Measurements from ENCODE around the gene PIGH. TPM values are rescaled to one million over a fixed set of nuclear protein-coding genes. Genes with fewer than 3 reads are reported as not detected.
"Not testable (repeated sequence)": the region's sequence is repeated elsewhere in the genome, so short reads cannot be mapped to it uniquely, and the experiment has no call there.

Gene PIGH, protein sequence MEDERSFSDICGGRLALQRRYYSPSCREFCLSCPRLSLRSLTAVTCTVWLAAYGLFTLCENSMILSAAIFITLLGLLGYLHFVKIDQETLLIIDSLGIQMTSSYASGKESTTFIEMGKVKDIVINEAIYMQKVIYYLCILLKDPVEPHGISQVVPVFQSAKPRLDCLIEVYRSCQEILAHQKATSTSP
- 46.9 TPM for polyA plus RNA-seq (ENCODE audit: insufficient read length)
- long read RNA-seq, donor 1, transcript PIGH-201 (4 exons, 1,420 nt) = major isoform, 13 of 16 reads
- long read RNA-seq, donor 1, partial matches to known transcripts = 0 of 16 reads
- long read RNA-seq, donor 1, other reads (novel, unspliced or antisense) = 0 of 16 reads
- long read RNA-seq, donor 2, transcript PIGH-201 (4 exons, 1,420 nt) = major isoform, 14 of 16 reads
- long read RNA-seq, donor 2, partial matches to known transcripts = 0 of 16 reads
- long read RNA-seq, donor 2, other reads (novel, unspliced or antisense) = 0 of 16 reads
- long read RNA-seq, donor 3, transcript PIGH-201 (4 exons, 1,420 nt) = major isoform, 11 of 11 reads
- long read RNA-seq, donor 3, partial matches to known transcripts = 0 of 11 reads
- long read RNA-seq, donor 3, other reads (novel, unspliced or antisense) = 0 of 11 reads
- long read RNA-seq, donor 4, partial matches to known transcripts = 0 of 3 reads
- long read RNA-seq, donor 4, other reads (novel, unspliced or antisense) = 0 of 3 reads
- long read RNA-seq, donor 5, transcript PIGH-201 (4 exons, 1,420 nt) = major isoform, 23 of 26 reads
- long read RNA-seq, donor 5, partial matches to known transcripts = 0 of 26 reads
- long read RNA-seq, donor 5, other reads (novel, unspliced or antisense) = 0 of 26 reads
- long read RNA-seq, donor 6, transcript PIGH-201 (4 exons, 1,420 nt) = major isoform, 12 of 16 reads
- long read RNA-seq, donor 6, partial matches to known transcripts = 0 of 16 reads
- long read RNA-seq, donor 6, other reads (novel, unspliced or antisense) = 0 of 16 reads
- long read RNA-seq, donor 7, transcript PIGH-201 (4 exons, 1,420 nt) = major isoform, 23 of 27 reads
- long read RNA-seq, donor 7, partial matches to known transcripts = 0 of 27 reads
- long read RNA-seq, donor 7, other reads (novel, unspliced or antisense) = 0 of 27 reads
- long read RNA-seq, donor 8, transcript PIGH-201 (4 exons, 1,420 nt) = major isoform, 6 of 8 reads
- long read RNA-seq, donor 8, partial matches to known transcripts = 0 of 8 reads
- long read RNA-seq, donor 8, other reads (novel, unspliced or antisense) = 0 of 8 reads

DNA sequence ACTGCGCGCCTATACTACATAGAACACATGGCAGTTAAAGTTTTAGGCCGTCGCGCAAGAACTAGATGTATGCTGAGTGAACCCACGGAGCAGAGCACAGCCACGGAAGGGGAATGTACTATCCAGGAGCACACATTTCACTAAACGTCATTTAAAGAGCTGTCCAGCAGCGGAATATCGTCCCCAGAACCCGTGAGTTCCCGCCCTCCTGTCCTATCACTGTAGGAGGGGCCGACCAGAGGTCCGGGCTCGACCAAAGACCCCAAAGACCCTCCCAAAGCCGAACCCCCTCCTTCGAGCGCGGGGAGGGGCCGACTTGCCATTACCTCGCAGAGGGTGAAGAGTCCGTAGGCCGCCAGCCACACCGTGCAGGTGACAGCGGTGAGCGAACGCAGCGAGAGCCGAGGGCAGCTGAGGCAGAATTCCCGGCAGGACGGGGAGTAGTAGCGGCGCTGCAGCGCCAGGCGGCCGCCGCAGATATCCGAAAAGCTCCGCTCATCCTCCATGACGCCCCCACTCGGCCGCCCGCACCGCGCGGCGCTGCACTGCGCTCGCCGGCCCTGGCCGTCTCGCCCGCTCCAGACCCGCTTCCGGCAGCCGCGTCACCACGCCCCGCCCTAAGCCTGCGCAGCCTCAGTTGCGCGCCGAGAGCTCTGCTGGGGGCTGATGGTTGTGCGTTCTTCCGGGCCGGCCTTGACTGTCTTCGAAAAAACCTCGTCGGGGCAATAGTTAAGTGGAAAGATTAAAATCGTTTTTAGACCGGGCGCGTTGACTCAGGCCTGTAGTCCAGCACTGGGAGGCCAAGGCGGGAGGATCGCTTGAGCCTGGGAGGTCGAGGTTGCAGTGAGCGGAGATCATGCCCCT lies at the start of gene PIGH:
PIGH (minus strand) TSS at position 571 of the 864 bp plus-strand sequence; CDS start at position 506, 65 bp downstream.
- DNase-seq = peak; percentile 87

DNA sequence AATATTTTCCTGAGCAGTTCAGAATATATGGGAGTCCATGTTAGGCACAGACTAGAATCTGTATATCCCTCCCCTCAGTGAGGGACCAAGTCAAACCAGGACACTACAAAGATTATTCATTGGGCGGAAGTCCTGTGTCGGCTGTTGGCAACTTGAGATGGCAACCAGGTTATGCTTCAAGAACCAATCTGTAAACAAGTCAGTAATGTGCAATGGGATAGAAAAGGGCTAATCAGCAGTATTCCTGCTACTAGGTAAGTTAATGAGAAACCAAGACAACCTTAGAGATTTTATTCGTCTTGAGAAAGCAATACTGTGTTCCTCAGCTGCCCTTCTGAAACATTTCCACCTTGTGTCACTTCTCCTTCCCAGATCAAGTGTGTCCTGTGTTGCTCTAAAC lies 46.1 kb upstream of the PIGH start:
- DNase-seq = no peak

DNA sequence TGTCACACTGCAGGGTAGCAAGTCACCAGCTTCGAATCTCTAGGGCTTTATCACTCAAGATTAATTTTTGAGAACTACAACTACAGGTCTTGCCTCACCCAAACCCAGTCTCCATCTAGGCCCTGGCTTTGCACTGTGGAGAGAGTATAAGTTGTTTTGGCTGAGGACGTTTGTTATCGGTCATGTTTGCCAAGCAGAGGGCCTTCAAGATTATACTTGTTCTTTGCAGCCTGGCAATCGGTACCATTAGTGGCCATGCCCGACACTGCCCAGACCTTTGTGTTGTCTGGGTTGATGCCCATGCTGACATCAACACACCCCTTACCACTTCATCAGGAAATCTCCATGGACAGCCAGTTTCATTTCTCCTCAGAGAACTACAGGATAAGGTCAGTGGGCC lies 45.3 kb upstream of the PIGH start:
- no peak for DNase-seq

DNA sequence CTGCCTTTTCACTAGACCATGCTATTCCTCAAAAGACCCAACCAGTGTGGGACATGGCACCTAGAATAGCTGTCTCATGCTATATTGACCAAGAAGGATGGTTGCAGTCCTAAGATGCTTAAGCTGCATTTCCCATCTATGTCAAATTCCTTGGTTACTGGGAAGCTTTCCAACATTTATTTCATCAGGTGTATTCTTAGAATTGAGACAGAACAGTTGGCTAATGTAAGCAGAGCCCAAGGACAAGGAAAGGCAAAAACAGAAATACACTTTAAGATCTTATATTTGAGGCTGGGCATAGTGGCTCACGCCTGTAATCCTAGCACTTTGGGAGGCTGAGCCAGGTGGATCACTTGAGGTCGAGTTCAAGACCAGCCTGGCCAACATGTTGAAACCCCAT lies 44.4 kb upstream of the PIGH start:
- DNase-seq = no peak

DNA sequence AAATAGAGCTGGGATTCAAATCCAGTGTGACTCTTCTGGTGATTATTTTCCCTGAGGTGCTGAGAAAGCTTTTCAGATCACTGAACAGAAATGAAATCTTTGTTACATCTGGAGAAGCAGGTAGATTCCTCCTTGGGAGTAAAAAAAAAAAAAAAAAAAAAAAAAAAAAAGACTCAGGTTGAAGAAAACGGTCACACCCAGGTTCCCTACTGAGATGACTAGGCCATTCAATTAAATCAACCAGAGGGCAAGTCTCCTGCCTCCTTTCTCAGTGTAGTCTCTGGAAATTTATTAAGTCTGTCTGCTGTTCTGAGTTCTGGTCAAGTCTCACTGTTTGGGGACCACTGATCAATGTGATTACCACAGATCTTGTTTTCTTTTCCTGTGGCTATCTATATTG lies 43.6 kb upstream of the PIGH start:
- DNase-seq = no peak

DNA sequence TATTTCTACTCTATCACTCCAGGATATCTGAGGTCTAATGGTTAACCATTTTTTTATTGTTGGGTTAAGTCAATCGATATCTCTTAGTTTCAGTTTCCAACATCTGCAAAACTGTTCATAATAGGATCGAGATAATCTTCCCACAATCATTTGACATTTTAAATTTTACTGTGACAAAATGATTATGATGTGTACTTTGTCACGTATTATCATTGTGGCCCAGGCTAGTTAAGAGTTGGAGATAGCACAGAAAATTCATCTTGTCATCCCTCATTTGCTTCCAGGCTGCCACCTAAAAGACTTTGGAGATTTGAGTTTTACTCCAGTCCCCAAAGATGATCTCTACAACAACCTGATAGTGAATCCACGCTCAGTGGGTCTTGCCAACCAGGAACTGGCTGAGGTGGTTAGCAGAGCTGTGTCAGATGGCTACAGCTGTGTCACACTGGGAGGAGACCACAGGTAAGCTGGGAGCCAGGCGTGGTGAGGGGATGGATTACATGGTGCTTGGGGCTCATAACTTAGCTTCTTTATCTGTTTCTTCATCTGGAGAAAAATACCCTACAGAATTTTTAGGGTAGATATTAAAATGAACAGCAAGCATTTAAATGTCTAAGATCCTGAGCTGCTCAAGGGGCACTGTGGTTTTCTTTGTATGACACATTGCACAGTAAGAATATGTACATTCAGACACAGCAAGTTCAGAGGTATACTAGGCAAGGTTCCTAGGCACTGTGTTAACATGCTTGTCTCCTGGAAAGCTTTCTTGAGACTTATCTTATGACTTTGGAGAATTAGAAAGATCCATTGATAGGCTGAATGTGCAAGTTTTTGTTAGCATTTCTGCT lies 42.1 kb upstream of the PIGH start:
- no peak for DNase-seq

DNA sequence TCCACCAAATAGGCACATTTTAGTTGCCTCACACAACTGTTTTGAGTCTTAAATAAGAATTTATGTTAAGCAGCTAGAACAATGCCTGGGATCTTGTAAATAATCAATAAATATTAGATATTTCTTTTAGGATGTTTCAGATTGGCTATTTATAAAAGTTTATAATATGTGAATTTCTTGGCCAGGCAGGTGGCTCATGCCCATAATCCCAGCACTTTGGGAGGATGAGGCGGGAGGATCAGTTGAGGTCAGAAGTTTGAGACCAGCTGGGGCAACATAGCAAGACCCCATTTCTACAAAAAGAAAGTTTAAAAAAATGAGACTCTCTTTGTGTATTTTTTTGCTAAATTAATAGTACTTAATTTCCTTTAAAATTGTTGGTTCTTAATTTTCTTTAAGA lies 41.4 kb upstream of the PIGH start:
- DNase-seq = no peak

DNA sequence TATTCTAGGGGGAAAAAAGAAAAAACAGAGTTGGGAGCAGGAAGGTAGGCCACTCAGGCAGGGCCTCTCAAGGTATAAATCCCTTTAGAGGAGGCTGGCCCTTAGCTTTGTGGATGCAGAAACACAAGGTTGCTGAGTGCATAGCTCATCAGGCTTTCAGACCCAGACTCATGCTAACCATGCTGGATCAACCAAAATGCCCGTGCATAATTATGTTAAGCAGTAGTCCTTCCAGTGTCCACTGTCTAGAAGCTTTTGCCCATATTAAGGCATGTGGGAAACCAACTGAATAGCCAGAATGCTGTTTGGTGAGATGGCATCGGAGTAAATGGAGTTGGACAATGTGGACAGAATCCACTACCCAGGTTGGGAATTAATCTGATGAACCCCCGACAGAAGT lies 38.6 kb upstream of the PIGH start:
- DNase-seq = no peak

DNA sequence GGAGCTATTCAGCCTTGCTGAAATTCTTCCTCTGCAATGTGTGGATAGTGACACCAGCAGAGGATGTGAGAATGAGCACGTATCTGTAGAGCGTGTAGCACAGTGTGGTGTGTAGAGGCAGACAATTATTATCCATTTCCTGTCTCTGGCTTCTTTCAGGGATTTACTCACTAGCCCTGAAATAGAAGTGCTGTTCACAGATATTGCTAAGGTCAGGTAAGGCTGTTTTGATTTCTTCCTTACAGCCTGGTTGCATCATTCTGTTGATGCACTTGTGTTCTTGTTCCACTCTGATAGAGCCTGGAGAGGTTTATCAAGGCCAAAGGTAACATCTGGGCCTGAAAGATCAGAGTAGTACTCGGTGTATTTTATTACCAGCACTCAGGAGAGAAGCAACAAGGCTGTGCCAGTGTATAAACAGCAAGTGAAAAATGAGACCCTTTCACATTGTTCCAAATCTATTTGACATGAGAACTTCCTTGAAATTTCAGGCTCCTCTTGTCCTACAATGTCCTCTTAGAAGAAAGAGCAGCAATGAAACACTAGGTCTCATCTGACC lies 36.4 kb upstream of the PIGH start:
- DNase-seq = no peak

DNA sequence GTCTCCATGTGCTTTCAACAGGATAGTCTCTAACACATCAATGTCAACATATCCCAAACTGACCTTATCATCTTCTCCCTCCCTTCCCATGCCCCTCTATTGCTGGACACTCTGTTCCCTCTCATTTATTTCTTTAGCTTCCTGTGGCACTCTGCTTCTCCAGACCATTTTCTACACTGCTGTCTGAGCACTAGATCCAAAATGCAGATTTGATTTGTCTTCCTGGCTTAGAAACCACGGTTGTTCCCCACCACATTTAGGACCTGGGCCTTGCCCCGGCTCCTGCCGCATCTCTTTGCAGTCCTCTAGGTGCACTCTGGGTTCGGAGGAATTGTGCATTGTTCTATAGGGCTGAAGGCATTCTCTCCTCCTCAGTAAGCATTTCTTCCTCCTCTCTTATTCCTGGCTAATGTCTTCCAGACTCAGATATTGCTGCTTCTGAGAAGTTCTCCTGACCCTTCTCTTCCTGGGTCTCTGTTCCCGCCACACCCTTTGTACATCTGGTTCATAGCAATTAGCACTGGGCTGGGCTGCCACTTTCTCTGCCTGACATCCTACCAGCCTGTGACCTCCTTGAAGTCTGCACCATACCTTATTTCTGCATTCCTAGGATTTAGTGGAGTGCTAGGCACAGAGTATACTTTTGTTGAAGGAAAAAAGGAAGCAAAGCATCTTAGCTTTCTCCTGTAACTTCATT lies 33.5 kb upstream of the PIGH start:
- DNase-seq = no peak

DNA sequence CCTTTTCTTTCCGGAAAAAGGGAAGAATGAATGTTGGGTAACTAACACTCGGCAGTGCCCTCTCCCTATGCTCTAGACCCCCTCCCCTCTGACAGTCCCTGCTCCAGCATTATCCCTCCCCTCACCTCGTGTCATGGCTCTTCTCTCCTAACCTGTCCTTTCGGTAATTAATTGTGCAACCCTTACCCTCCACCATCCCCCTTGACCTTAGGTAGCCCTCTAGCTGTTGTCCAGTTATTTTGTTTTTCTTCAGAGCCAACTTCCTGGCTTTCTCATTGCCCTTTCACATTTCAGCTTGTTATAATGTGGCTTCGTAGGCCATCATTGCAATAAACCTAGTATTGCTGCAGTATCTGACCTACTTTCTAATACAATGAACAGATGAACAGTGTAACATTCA lies 30.9 kb upstream of the PIGH start:
- no peak for DNase-seq

DNA sequence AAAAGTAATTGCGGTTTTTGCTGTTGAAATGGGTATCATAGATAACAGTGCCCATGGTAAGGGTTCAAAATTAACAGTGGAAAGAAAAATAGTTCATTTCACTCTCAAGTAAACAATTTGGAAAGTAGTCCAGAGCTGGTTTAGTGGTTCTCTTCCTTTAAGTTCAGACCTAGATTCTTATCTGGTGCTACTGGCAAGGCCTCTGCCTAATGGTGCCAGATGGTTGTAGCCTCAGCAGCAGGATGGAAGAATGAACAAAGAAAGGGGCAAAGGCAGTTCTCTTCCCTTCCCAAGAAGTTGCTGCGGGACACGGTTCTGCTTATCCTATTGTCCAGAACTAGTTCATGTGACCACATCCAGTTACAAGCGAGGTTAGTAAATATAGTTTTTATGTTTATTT lies 30.1 kb upstream of the PIGH start:
- no peak for DNase-seq

DNA sequence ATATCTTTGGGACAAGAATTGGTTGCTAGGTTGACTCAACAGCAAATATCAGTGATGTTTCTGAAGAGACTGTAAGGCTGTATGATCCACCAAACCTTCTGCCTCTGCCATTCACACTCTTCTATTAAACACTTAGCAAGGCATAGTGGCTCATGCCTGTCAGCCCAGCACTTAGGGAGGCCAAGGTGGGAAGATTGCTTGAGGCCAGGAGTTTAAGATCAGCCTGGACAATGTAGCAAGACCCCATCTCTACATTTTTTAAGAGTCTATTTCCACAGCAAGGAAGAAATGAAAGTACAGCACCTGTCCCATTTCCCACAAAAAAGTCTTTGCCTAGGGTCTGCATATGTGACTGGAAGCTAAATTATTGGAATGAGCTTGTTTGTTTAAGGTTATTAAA lies 27.5 kb upstream of the PIGH start:
- no peak for DNase-seq

DNA sequence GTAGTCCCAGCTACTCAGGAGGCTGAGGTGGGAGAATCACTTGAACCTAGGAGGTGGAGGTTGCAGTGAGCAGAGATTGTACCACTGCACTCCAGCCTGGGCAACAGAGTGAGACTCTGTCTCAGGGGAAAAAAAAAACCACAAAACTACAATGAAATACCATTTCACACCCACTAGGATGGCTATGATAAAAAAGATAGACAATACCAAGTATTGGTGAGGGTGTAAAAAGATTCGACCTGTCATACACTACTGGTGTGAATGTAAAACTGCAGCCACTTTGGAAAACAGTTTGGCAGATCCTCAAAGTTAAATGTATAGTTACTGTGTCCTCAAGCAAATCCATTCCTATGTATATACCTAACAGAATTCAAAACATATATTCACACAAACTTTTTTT lies 26.1 kb upstream of the PIGH start:
- DNase-seq = not testable (repeated sequence)

DNA sequence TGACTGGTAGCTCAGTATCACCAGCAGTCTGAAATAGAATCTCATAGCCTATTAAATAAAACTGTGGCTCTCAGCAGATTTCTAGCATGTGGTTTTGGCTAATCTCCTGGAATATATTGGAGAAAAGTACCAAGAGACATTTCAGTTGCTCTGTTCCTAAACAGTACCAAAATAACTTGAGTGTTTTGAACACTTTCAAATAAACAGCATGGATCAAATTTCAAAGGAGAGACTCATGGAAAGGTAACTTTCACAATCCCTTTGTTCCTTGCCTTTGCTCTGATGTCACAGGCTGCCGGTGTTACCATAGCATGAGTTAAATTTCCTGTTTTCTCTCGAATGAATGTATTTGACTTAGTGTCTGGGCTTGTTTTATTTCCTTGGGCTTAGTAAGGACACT lies 23.0 kb upstream of the PIGH start:
- DNase-seq = no peak

DNA sequence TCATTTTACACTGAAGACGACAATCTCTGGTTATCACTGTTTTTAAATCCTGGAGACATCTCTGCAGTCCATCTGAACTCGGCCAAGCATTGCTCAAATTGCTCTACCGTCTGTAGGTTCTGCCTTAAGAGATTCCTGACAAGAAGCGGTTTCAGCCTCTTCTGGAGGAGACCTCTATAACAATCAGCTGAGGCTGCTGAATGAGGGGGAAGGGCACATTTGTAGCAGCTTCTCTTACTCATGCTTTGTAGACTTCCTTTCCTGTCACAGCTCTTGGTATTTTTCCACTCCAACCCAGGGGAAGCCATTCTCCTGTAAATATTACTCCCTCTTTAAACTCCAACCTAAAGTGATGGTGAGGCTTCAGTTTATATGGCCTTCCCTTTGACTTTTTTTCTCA lies 22.6 kb upstream of the PIGH start:
- DNase-seq = peak; percentile 67

DNA sequence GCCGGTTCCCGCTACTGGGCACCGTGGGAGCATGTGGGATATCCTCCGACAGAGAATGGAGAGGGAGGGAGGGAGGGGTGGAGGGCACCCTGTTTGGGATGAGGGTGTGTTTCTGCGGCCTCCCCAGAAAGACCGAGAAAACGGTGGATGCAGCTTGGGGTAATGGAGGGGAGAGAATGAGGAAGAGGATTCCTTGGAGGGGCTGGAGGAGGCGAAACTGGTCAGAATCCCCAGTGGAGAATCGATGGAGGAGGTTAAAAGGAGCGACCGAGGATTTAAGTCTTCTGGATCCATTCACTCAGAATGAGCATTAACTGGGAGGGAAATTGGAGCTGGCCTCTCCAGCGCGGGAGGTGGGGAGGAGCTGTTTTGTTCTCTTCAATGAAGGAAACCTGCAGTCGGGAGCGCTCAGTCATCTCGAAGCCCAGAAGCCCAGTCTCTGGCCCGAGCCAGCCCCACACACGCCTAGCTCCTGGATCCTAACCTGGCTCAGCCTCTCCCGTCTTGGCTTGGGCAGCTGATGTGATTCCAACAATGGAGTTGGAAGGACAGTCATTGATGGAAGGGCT lies 20.2 kb upstream of the PIGH start:
- peak; percentile 43 for DNase-seq

DNA sequence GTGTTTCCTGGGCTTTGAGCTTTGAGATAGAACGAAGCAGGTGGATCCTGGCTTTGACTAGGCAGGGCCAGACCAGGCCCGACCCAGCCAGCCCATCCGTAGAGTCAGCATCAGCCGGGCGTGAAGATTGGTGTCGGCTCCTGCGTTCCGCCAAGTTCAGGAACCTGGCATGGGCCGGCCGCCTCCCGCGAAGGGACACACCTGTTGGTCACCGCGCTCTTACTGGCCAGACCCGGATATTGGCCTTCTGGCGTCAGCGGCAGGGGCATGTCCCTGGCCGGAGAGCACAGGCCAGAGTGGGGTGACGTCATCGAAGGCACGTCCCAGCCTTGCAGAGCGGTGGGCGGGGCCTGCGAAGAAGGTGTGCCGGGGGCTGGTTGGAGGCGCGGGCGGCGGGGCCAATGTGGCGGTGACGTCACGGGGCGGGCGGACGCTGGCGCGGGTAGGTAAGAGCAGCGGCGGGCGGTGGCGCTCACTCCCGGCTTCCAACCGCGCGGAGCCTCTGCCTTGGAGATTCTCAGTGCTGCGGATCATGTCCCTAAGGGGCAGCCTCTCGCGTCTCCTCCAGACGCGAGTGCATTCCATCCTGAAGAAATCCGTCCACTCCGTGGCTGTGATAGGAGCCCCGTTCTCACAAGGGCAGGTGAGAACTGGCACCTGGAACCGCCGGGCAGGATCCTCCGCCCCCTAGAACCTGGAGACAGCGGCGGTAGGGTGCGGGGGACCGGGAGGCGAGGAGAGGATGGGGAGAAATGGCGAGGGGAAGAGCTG lies 19.6 kb upstream of the PIGH start, which contains the start of gene ARG2:
ARG2 (plus strand) TSS at position 475 of the 771 bp plus-strand sequence; CDS start at position 533, 58 bp downstream.
- peak; percentile 94 for DNase-seq

All from left kidney (tissue), 8 donors.